ENCODE data around the gene DNMT3A. TPM values are rescaled to one million over a fixed set of nuclear protein-coding genes. Genes with fewer than 3 reads are reported as not detected.

Gene DNMT3A
- total and polyA plus RNA-seq, 2 experiments from 2014 or later = 47.2 to 80.4 TPM

DNA sequence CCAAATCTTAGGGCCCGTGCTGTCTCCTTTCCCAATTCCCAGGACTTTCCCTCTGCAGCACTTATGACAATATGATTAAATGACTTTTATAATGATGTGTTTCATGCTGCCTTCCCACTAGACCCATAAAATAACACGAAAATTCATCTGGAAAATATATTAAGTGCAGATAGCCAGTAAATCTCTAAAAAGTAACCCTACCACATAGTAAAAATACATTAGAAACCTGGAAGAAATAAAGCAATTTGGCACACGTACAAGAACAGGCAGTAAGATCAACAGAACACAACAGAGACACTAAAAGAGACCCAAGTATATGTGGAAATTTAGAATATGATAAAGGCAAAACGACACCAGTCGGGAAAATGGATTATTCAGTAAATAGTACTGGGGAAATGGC lies 143.1 kb downstream of the DNMT3A start:
- Histone ChIP-seq H3K9me2 (ENCODE audit: insufficient read depth) (no peaks in the 10 kb centered on the region), H4K20me1 (replicated peaks; ENCODE audit: insufficient read depth) (no peaks in the 10 kb centered on the region), H3F3A (replicated peaks; ENCODE audit: low read depth) (peaks cover 4% of the 10 kb centered on the region; the same call in 1 of the 2 replicates), H3K27me3 (ENCODE audit: insufficient read depth) (no peaks in the 10 kb centered on the region), H3K4me1 (ENCODE audit: insufficient read depth) (no peaks in the 10 kb centered on the region), H3K4me2 (no peak overlapping the region), H3K79me2 (replicated peaks; ENCODE audit: insufficient read depth) (no peaks in the 10 kb centered on the region), H3K27ac (ENCODE audit: low read depth) (no peak overlapping the region), H2AFZ (no peak overlapping the region), H3K36me3 (ENCODE audit: insufficient read depth) (no peaks in the 10 kb centered on the region), H3K4me3 (no peak overlapping the region)
- peaks cover 18% of the 10 kb centered on the region for H3K27me3 Mint-ChIP-seq (ENCODE audit: insufficient read depth, low read depth, poor library complexity)
- H3K9me3 Mint-ChIP-seq = no peaks in the 10 kb centered on the region
- peaks cover 5% of the 10 kb centered on the region; the same call in 2 of the 3 replicates for H3K4me1 Mint-ChIP-seq
- no peak overlapping the region for H3K27ac Mint-ChIP-seq
- no peak for TF ChIP-seq ZNF331 (CRISPR knock-in tag; IDR thresholded peaks at IDR 0.05; ENCODE audit: low read depth)
- TF ChIP-seq, protein P1, sequence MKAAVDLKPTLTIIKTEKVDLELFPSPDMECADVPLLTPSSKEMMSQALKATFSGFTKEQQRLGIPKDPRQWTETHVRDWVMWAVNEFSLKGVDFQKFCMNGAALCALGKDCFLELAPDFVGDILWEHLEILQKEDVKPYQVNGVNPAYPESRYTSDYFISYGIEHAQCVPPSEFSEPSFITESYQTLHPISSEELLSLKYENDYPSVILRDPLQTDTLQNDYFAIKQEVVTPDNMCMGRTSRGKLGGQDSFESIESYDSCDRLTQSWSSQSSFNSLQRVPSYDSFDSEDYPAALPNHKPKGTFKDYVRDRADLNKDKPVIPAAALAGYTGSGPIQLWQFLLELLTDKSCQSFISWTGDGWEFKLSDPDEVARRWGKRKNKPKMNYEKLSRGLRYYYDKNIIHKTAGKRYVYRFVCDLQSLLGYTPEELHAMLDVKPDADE (IDR thresholded peaks at IDR 0.05) = no peak
- TF ChIP-seq CREB1 (CRISPR knock-in tag; IDR thresholded peaks at IDR 0.05; ENCODE audit: low read depth) = no peak
- TF ChIP-seq POLR2AphosphoS5 (IDR thresholded peaks at IDR 0.05; ENCODE audit: low read depth) = no peak
- no peak for TF ChIP-seq EZH2phosphoT487 (IDR thresholded peaks at IDR 0.05; ENCODE audit: unreplicated experiment)
- TF ChIP-seq, protein P2, sequence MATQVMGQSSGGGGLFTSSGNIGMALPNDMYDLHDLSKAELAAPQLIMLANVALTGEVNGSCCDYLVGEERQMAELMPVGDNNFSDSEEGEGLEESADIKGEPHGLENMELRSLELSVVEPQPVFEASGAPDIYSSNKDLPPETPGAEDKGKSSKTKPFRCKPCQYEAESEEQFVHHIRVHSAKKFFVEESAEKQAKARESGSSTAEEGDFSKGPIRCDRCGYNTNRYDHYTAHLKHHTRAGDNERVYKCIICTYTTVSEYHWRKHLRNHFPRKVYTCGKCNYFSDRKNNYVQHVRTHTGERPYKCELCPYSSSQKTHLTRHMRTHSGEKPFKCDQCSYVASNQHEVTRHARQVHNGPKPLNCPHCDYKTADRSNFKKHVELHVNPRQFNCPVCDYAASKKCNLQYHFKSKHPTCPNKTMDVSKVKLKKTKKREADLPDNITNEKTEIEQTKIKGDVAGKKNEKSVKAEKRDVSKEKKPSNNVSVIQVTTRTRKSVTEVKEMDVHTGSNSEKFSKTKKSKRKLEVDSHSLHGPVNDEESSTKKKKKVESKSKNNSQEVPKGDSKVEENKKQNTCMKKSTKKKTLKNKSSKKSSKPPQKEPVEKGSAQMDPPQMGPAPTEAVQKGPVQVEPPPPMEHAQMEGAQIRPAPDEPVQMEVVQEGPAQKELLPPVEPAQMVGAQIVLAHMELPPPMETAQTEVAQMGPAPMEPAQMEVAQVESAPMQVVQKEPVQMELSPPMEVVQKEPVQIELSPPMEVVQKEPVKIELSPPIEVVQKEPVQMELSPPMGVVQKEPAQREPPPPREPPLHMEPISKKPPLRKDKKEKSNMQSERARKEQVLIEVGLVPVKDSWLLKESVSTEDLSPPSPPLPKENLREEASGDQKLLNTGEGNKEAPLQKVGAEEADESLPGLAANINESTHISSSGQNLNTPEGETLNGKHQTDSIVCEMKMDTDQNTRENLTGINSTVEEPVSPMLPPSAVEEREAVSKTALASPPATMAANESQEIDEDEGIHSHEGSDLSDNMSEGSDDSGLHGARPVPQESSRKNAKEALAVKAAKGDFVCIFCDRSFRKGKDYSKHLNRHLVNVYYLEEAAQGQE (IDR thresholded peaks at IDR 0.05; ENCODE audit: unreplicated experiment) = no peak
- TF ChIP-seq NANOG (IDR thresholded peaks at IDR 0.05; ENCODE audit: borderline replicate concordance) = no peak
- TF ChIP-seq, protein P3, sequence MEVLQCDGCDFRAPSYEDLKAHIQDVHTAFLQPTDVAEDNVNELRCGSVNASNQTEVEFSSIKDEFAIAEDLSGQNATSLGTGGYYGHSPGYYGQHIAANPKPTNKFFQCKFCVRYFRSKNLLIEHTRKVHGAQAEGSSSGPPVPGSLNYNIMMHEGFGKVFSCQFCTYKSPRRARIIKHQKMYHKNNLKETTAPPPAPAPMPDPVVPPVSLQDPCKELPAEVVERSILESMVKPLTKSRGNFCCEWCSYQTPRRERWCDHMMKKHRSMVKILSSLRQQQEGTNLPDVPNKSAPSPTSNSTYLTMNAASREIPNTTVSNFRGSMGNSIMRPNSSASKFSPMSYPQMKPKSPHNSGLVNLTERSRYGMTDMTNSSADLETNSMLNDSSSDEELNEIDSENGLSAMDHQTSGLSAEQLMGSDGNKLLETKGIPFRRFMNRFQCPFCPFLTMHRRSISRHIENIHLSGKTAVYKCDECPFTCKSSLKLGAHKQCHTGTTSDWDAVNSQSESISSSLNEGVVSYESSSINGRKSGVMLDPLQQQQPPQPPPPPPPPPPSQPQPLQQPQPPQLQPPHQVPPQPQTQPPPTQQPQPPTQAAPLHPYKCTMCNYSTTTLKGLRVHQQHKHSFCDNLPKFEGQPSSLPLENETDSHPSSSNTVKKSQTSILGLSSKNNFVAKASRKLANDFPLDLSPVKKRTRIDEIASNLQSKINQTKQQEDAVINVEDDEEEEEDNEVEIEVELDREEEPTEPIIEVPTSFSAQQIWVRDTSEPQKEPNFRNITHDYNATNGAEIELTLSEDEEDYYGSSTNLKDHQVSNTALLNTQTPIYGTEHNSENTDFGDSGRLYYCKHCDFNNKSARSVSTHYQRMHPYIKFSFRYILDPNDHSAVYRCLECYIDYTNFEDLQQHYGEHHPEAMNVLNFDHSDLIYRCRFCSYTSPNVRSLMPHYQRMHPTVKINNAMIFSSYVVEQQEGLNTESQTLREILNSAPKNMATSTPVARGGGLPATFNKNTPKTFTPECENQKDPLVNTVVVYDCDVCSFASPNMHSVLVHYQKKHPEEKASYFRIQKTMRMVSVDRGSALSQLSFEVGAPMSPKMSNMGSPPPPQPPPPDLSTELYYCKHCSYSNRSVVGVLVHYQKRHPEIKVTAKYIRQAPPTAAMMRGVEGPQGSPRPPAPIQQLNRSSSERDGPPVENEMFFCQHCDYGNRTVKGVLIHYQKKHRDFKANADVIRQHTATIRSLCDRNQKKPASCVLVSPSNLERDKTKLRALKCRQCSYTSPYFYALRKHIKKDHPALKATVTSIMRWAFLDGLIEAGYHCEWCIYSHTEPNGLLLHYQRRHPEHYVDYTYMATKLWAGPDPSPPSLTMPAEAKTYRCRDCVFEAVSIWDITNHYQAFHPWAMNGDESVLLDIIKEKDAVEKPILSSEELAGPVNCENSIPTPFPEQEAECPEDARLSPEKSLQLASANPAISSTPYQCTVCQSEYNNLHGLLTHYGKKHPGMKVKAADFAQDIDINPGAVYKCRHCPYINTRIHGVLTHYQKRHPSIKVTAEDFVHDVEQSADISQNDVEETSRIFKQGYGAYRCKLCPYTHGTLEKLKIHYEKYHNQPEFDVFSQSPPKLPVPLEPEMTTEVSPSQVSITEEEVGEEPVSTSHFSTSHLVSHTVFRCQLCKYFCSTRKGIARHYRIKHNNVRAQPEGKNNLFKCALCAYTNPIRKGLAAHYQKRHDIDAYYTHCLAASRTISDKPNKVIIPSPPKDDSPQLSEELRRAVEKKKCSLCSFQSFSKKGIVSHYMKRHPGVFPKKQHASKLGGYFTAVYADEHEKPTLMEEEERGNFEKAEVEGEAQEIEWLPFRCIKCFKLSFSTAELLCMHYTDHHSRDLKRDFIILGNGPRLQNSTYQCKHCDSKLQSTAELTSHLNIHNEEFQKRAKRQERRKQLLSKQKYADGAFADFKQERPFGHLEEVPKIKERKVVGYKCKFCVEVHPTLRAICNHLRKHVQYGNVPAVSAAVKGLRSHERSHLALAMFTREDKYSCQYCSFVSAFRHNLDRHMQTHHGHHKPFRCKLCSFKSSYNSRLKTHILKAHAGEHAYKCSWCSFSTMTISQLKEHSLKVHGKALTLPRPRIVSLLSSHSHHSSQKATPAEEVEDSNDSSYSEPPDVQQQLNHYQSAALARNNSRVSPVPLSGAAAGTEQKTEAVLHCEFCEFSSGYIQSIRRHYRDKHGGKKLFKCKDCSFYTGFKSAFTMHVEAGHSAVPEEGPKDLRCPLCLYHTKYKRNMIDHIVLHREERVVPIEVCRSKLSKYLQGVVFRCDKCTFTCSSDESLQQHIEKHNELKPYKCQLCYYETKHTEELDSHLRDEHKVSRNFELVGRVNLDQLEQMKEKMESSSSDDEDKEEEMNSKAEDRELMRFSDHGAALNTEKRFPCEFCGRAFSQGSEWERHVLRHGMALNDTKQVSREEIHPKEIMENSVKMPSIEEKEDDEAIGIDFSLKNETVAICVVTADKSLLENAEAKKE (CRISPR knock-in tag; IDR thresholded peaks at IDR 0.05) = no peak
- TF ChIP-seq ZNF114 (CRISPR knock-in tag; IDR thresholded peaks at IDR 0.05) = no peak
- TF ChIP-seq STAT1 (IDR thresholded peaks at IDR 0.05; ENCODE audit: unreplicated experiment) = no peak
- TF ChIP-seq JUNB (IDR thresholded peaks at IDR 0.05; ENCODE audit: unreplicated experiment) = no peak
- TF ChIP-seq, protein P4, sequence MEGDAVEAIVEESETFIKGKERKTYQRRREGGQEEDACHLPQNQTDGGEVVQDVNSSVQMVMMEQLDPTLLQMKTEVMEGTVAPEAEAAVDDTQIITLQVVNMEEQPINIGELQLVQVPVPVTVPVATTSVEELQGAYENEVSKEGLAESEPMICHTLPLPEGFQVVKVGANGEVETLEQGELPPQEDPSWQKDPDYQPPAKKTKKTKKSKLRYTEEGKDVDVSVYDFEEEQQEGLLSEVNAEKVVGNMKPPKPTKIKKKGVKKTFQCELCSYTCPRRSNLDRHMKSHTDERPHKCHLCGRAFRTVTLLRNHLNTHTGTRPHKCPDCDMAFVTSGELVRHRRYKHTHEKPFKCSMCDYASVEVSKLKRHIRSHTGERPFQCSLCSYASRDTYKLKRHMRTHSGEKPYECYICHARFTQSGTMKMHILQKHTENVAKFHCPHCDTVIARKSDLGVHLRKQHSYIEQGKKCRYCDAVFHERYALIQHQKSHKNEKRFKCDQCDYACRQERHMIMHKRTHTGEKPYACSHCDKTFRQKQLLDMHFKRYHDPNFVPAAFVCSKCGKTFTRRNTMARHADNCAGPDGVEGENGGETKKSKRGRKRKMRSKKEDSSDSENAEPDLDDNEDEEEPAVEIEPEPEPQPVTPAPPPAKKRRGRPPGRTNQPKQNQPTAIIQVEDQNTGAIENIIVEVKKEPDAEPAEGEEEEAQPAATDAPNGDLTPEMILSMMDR (conservative IDR thresholded peaks at IDR 0.05; ENCODE audit: low read depth in 2 of 2) = no peak
- no peak for TF ChIP-seq EZH2 (IDR thresholded peaks at IDR 0.05; ENCODE audit: low read depth, unreplicated experiment)
- H3K4me3 Mint-ChIP-seq = no peak overlapping the region
- ATAC-seq (no peak), DNase-seq (ENCODE audit: low spot score) (no peak)
- no peaks in the 10 kb centered on the region for H3K36me3 Mint-ChIP-seq (ENCODE audit: low read depth)

Data from GM23338 (cell line).